ENCODE results near the gene SLC45A3. TPM values are rescaled to one million over a fixed set of nuclear protein-coding genes. Genes with fewer than 3 reads are reported as not detected.

Gene SLC45A3
- total and polyA plus RNA-seq, 2 donors (not counting 1 experiment from before 2014, with no cell fraction given) = 0.90 to 1.5 TPM

DNA sequence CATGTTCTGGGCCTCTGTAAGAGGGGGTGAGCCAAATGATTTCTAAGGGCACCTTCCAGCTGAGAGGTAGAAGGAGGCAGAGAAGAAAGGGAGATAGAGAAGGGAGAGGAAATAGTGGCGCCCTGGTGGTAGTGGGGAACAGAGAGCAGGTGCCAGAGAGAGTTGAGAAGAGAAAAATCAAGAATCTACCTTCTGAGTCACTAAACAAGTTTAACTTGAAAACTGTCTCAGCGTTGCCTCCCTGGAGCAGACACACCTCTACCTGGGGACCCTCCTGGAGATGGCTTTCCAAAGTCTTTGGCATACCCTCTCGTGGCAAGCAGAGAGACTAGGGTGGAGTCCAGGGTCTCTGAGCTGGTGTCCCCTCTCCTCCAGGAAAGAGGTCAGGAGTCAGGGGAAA lies 1.1 kb upstream of the SLC45A3 start:
- Histone ChIP-seq H3K9me3 (ENCODE audit: control insufficient read depth, insufficient read depth, low read depth, low read length) (no peaks in the 10 kb centered on the region), H3K4me1 (ENCODE audit: control insufficient read depth, extremely low read depth, insufficient read depth, low read length) (peaks cover 7% of the 10 kb centered on the region), H4K20me1 (ENCODE audit: control insufficient read depth, extremely low read depth, insufficient read depth, low read length) (no peaks in the 10 kb centered on the region), H3K27ac (ENCODE audit: insufficient read depth, low read length) (no peak overlapping the region), H3K9ac (ENCODE audit: insufficient read depth, low read length) (no peak overlapping the region), H3K4me3 (replicated peaks in 1 of 4; ENCODE audit: control extremely low read depth in 1 of 4, insufficient read depth in 1 of 4, low read depth in 3 of 4, low read length in 4 of 4) (no peak overlapping the region), H3K27me3 (ENCODE audit: control insufficient read depth, insufficient read depth, low read length) (peaks cover 6% of the 10 kb centered on the region), H2AFZ (ENCODE audit: low read length) (no peak overlapping the region), H3K4me2 (ENCODE audit: extremely low read depth, insufficient read depth, low read length) (no peak overlapping the region), H3K79me2 (ENCODE audit: control insufficient read depth, insufficient read depth, low read length) (no peaks in the 10 kb centered on the region), H3K36me3 (ENCODE audit: control insufficient read depth, insufficient read depth, low read length) (no peaks in the 10 kb centered on the region)
- DNase-seq (ENCODE audit: low read depth in 2 of 2) = no peak
- no peak for TF ChIP-seq EZH2 (IDR thresholded peaks at IDR 0.05; ENCODE audit: low read length, missing control alignments)
- TF ChIP-seq, protein P1, sequence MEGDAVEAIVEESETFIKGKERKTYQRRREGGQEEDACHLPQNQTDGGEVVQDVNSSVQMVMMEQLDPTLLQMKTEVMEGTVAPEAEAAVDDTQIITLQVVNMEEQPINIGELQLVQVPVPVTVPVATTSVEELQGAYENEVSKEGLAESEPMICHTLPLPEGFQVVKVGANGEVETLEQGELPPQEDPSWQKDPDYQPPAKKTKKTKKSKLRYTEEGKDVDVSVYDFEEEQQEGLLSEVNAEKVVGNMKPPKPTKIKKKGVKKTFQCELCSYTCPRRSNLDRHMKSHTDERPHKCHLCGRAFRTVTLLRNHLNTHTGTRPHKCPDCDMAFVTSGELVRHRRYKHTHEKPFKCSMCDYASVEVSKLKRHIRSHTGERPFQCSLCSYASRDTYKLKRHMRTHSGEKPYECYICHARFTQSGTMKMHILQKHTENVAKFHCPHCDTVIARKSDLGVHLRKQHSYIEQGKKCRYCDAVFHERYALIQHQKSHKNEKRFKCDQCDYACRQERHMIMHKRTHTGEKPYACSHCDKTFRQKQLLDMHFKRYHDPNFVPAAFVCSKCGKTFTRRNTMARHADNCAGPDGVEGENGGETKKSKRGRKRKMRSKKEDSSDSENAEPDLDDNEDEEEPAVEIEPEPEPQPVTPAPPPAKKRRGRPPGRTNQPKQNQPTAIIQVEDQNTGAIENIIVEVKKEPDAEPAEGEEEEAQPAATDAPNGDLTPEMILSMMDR (conservative IDR thresholded peaks at IDR 0.05 in 1 of 2, IDR thresholded peaks at IDR 0.05 in 1 of 2; ENCODE audit: low read depth in 1 of 2, low read length in 2 of 2) = no peak

DNA sequence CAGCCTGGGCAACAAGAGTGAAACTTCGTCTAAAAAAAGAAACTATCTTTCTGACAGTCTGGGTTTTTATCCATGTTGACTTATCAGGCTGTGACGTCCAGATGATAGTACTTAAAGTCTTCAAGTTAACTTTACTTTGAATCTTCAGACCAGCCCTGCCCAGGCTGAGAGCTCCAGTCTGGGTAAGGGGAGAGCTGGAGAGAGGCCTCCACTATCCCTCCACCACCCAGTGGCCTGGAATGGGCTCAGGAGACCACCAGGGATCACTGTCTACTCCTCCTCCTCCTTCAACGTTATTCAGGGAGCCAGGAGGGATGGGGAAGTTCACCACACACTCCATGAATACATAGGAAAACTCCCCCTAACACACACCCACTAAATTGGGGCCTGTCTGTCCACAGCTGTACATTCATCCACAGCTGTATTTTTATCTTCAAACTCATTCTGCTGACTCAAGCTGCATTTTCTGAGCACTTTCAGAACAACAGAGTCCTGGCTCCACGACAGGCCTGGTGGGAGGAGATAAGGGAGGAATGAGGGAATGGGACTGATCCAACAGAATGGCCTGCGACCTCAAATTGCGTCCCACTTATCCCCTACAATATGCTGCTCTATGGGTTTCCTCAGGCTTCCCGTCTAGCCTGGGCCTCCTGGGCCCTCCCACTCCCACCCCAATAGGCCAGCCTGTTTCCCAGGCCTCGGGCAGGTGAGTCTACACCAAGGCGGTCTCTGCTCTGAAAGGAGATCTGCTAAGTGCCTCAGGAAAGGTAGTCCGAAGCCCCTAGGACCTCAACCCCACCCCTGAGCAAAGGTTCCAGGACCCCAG lies 1.8 kb downstream of the SLC45A3 start:
- Histone ChIP-seq H3K27me3 (ENCODE audit: control insufficient read depth, insufficient read depth, low read length) (peaks cover 6% of the 10 kb centered on the region), H3K9ac (ENCODE audit: insufficient read depth, low read length) (no peak overlapping the region), H4K20me1 (ENCODE audit: control insufficient read depth, extremely low read depth, insufficient read depth, low read length) (no peaks in the 10 kb centered on the region), H3K4me3 (replicated peaks in 1 of 4; ENCODE audit: control extremely low read depth in 1 of 4, insufficient read depth in 1 of 4, low read depth in 3 of 4, low read length in 4 of 4) (peak overlapping the region in 1 of 4 experiments; percentile 65), H3K79me2 (ENCODE audit: control insufficient read depth, insufficient read depth, low read length) (no peaks in the 10 kb centered on the region), H3K36me3 (ENCODE audit: control insufficient read depth, insufficient read depth, low read length) (no peaks in the 10 kb centered on the region), H3K4me2 (ENCODE audit: extremely low read depth, insufficient read depth, low read length) (peak overlapping the region; percentile 82), H2AFZ (ENCODE audit: low read length) (no peak overlapping the region), H3K27ac (ENCODE audit: insufficient read depth, low read length) (no peak overlapping the region), H3K4me1 (ENCODE audit: control insufficient read depth, extremely low read depth, insufficient read depth, low read length) (peaks cover 7% of the 10 kb centered on the region), H3K9me3 (ENCODE audit: control insufficient read depth, insufficient read depth, low read depth, low read length) (no peaks in the 10 kb centered on the region)
- no peak for TF ChIP-seq EZH2 (IDR thresholded peaks at IDR 0.05; ENCODE audit: low read length, missing control alignments)
- peak; percentile 58 to 68 for DNase-seq (ENCODE audit: low read depth in 2 of 2)

DNA sequence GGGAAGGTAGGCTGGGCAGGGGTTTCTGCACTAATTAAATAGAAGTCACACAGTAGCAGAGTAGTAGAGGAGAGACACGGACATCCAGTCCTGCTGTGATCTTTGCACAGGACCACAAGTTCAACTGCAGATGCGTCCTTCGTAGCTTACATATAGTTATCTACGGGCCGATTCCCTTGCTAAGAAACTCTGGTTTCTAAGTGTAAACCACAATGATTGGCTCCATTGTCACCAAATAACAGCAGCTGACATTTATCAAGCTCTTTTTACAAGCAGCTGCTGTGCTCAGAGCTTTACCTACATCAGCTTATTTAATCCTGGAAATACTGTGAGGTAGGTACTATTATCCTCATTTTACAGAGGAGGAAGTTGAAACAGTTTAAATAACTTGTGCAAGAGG lies 3.1 kb downstream of the SLC45A3 start:
- Histone ChIP-seq H3K4me1 (ENCODE audit: control insufficient read depth, extremely low read depth, insufficient read depth, low read length) (peaks cover 7% of the 10 kb centered on the region), H3K36me3 (ENCODE audit: control insufficient read depth, insufficient read depth, low read length) (no peaks in the 10 kb centered on the region), H4K20me1 (ENCODE audit: control insufficient read depth, extremely low read depth, insufficient read depth, low read length) (no peaks in the 10 kb centered on the region), H3K4me2 (ENCODE audit: extremely low read depth, insufficient read depth, low read length) (no peak overlapping the region), H3K9ac (ENCODE audit: insufficient read depth, low read length) (no peak overlapping the region), H3K9me3 (ENCODE audit: control insufficient read depth, insufficient read depth, low read depth, low read length) (no peaks in the 10 kb centered on the region), H3K27me3 (ENCODE audit: control insufficient read depth, insufficient read depth, low read length) (peaks cover 6% of the 10 kb centered on the region), H3K27ac (ENCODE audit: insufficient read depth, low read length) (no peak overlapping the region), H3K4me3 (replicated peaks in 1 of 4; ENCODE audit: control extremely low read depth in 1 of 4, insufficient read depth in 1 of 4, low read depth in 3 of 4, low read length in 4 of 4) (no peak overlapping the region), H3K79me2 (ENCODE audit: control insufficient read depth, insufficient read depth, low read length) (no peaks in the 10 kb centered on the region), H2AFZ (ENCODE audit: low read length) (no peak overlapping the region)
- TF ChIP-seq, protein P1 (conservative IDR thresholded peaks at IDR 0.05 in 1 of 2, IDR thresholded peaks at IDR 0.05 in 1 of 2; ENCODE audit: low read depth in 1 of 2, low read length in 2 of 2) = no peak
- no peak for TF ChIP-seq EZH2 (IDR thresholded peaks at IDR 0.05; ENCODE audit: low read length, missing control alignments)
- no peak for DNase-seq (ENCODE audit: low read depth in 2 of 2)

Measured in fibroblast of lung (primary cell).